Gastrocnemius medialis (tissue), 4 donors: ENCODE results near the gene RAB43. TPM values are rescaled to one million over a fixed set of nuclear protein-coding genes. Genes with fewer than 3 reads are reported as not detected.

Source experiments
- ATAC-seq, 2 donors: fragments of 150-250 bp; one replicate each; pipeline ENCODE4 v1.9.1; 2016
- DNase-seq, 2 donors: peaks; one replicate each; pipeline ENCODE4 v3.0.0-alpha.2; 2019
- H3K27ac ChIP-seq, 4 donors: fragments of 200-600 bp; sonication (generic); 1 replicate in 1 of 4; 2 replicates in 3 of 4; pipeline ENCODE4 v1.5.1; 2016 to 2018; ENCODE audit warnings: mild to moderate bottlenecking in 2 of 4, moderate library complexity in 1 of 4
- H3K27me3 ChIP-seq, 3 donors: fragments of 200-600 bp; sonication (generic) in 2 of 3; 1 replicate in 1 of 3; 2 replicates in 2 of 3; pipeline versions ENCODE4 v1.5.1 to v1.6.0; 2016 to 2019; ENCODE audit warnings: mild to moderate bottlenecking in 1 of 3, moderate library complexity in 1 of 3
- H3K36me3 ChIP-seq, 2 donors: fragments of 200-600 bp; sonication (generic) in 1 of 2; one replicate each; pipeline ENCODE4 v1.5.1; 2017 to 2018
- H3K4me1 ChIP-seq, 2 donors: fragments of 200-600 bp; sonication (generic) in 1 of 2; one replicate each; pipeline ENCODE4 v1.5.1; 2016 to 2017; ENCODE audit warnings: mild to moderate bottlenecking in 2 of 2
- H3K4me3 ChIP-seq, 4 donors: fragments of 200-600 bp; sonication (generic) in 3 of 4; 1 replicate in 1 of 4; 2 replicates in 3 of 4; pipeline ENCODE4 v1.5.1; 2016 to 2019; ENCODE audit warnings: mild to moderate bottlenecking in 2 of 4
- H3K9me3 ChIP-seq, 3 donors: fragments of 200-600 bp; sonication (generic) in 2 of 3; 1 replicate in 1 of 3; 2 replicates in 2 of 3; pipeline ENCODE4 v1.5.1; 2016 to 2019
- POLR2A ChIP-seq, 2 donors: fragments of 450-650 bp; IDR thresholded peaks; one replicate each; pipeline ENCODE4 v1.6.1; 2017; ENCODE audit warnings: antibody characterized with exemption in 2 of 2, mild to moderate bottlenecking in 2 of 2, moderate library complexity in 2 of 2
- in situ Hi-C, 4 donors: fragments of 200-750 bp; cut with MboI; loops; one replicate each; pipeline versions ENCODE4 v1.15.0 to v1.8.0; 2017; ENCODE audit warnings: low sequenced_read_pairs in 4 of 4
- intact Hi-C: fragments of 100-400 bp; cut with DNase I; formaldehyde crosslinking; loops from one replicate; pipeline ENCODE4 v1.15.1; 2023; ENCODE audit warnings: low total_unique reads
- total RNA-seq, 4 donors: library from RNA; depleted of rRNA; stranded (reverse); fragments of >200 nt; gene quantifications; one replicate each; pipeline versions ENCODE4 v1.1.0 to v1.2.3, GENCODE V29; 2016
- TF ChIP-seq, protein P1 (sequence below), 5 experiments: fragments of 450-650 bp in 3 of 5; fragments of 200-600 bp in 2 of 5; sonication (generic) in 2 of 5; IDR thresholded peaks in 4 of 5; conservative IDR thresholded peaks in 1 of 5; 1 replicate in 4 of 5; 2 replicates in 1 of 5; pipeline ENCODE4 v1.5.1; 2016 to 2019; ENCODE audit warnings: antibody characterized with exemption in 5 of 5, mild to moderate bottlenecking in 3 of 5, moderate library complexity in 3 of 5

Gene RAB43
- total RNA-seq, 4 donors from 2014 or later = 1.1 to 3.9 (median 2.5) TPM

DNA sequence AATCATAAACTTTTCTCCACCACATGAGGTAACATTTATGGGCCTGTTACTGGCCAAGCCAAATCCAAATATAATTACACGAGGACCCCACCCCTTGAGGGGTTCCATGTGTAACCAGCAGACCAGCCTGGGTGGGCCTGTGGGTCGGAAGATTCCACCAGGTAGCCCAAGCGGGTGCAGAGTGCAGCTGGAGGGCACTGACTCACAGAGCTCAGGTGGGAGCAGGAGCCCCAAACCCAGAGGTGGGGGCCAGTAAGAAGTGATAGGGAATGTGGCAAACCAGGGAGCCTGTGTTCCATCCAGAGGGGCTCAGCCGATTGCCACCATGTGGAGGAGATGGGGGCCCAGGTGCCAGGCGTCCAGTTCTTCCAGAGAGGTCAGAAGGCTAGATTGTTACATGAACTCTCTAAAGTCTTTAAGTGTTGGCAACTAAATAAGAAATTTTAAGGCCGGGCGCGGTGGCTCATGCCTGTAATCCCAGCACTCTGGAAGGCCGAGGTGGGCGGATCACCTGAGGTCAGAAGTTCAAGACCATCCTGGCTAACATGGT, 58.4 kb downstream of the RAB43 start:
- H3K27me3 ChIP-seq = peaks cover 0 to 2% (median 0%) of the 10 kb centered on the region in 3 donors
- H3K36me3 ChIP-seq = no peaks in the 10 kb centered on the region
- H3K4me1 ChIP-seq = no peaks in the 10 kb centered on the region
- intact Hi-C loops = no loop called here
- no peaks in the 10 kb centered on the region for H3K9me3 ChIP-seq
- no peak for ATAC-seq
- H3K27ac ChIP-seq = no peak overlapping the region
- in situ Hi-C loops = no loop called here
- TF ChIP-seq, protein P1, sequence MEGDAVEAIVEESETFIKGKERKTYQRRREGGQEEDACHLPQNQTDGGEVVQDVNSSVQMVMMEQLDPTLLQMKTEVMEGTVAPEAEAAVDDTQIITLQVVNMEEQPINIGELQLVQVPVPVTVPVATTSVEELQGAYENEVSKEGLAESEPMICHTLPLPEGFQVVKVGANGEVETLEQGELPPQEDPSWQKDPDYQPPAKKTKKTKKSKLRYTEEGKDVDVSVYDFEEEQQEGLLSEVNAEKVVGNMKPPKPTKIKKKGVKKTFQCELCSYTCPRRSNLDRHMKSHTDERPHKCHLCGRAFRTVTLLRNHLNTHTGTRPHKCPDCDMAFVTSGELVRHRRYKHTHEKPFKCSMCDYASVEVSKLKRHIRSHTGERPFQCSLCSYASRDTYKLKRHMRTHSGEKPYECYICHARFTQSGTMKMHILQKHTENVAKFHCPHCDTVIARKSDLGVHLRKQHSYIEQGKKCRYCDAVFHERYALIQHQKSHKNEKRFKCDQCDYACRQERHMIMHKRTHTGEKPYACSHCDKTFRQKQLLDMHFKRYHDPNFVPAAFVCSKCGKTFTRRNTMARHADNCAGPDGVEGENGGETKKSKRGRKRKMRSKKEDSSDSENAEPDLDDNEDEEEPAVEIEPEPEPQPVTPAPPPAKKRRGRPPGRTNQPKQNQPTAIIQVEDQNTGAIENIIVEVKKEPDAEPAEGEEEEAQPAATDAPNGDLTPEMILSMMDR (IDR thresholded peaks at IDR 0.05 in 4 of 5, conservative IDR thresholded peaks at IDR 0.05 in 1 of 5) = no peak
- TF ChIP-seq POLR2A (IDR thresholded peaks at IDR 0.05) = no peak
- H3K4me3 ChIP-seq = no peak overlapping the region
- no peak for DNase-seq

DNA sequence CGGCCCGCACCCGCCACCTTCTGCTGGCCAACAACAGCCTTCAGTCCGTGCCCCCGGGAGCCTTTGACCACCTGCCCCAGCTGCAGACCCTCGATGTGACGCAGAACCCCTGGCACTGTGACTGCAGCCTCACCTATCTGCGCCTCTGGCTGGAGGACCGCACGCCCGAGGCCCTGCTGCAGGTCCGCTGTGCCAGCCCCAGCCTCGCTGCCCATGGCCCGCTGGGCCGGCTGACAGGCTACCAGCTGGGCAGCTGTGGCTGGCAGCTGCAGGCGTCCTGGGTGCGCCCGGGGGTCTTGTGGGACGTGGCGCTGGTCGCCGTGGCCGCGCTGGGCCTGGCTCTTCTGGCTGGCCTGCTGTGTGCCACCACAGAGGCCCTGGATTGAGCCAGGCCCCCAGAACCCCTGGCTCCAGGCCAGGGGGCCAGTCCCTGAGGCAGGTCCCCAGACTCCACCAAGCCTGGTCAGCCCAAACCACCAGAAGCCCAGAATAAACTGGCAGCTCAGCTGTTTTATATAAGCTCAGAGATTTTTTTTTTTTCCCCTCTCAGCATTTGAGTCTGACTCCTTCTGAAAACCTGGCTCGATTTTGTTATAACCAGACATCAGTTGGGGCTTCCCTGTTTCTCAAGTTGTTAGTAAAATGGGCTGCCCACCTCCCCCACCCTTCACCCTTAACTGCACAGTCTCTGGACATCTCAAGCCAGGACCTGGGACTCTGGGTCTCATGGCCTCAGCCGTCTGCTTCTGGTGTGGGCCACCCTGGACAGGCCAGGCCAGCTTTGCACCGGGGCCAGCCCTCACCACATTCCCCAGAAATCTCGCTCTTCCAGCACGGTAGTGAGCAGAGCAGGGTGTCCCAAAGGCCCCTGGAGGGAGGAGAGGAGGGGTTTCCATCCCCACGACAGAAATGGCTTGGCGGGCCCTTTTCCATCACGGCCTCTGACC, 59.4 kb downstream of the RAB43 start:
- Histone ChIP-seq H3K36me3 (no peaks in the 10 kb centered on the region), H3K4me1 (no peaks in the 10 kb centered on the region), H3K9me3 (no peaks in the 10 kb centered on the region), H3K4me3 (no peak overlapping the region), H3K27me3 (no peaks in the 10 kb centered on the region), H3K27ac (no peak overlapping the region)
- ATAC-seq (no peak), DNase-seq (no peak)
- in situ Hi-C loops (no loop called here), intact Hi-C loops (no loop called here)
- TF ChIP-seq POLR2A (IDR thresholded peaks at IDR 0.05) = no peak
- TF ChIP-seq, protein P1 (IDR thresholded peaks at IDR 0.05 in 4 of 5, conservative IDR thresholded peaks at IDR 0.05 in 1 of 5) = no peak

DNA sequence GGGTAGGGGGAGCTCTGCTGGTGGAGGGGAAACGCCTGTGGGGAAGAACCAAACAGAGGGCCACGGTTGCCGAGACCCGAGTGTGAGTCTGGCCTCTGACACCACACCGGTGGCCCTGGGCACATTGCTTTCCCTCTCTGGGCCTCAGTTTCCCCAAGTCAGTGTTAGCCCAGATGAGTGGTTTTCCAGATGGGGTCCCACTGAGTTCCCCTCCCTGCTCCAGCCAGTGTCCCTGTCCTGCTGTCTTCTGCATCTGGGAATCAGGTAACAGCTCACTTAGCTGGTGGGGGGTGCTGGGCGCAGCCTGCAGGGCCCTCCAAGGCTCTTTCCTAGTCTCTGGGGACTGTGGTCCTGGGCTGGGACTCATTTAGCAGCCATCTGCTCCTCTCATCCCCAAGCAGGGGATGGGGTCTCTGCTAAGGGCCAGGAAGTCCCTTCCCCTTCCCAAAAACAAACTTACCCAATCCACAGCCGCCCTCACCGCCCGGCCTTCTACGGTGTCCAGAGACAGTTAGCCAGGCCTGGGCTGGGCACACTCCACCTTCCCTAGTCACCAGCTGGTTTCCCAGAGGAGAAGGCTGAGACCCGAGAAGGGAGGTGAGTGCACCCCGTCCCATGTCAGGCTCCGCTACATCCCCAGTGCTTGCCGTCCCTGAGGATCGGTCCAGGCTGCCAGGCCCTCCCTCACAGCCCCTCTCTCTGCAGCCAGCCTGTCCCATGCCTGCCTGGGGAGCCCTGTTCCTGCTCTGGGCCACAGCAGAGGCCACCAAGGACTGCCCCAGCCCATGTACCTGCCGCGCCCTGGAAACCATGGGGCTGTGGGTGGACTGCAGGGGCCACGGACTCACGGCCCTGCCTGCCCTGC, 60.3 kb downstream of the RAB43 start:
- Histone ChIP-seq H3K4me3 (no peak overlapping the region), H3K27ac (peak overlapping the region in 1 of 4 donors; percentile 54), H3K4me1 (no peaks in the 10 kb centered on the region), H3K9me3 (no peaks in the 10 kb centered on the region), H3K36me3 (no peaks in the 10 kb centered on the region), H3K27me3 (no peaks in the 10 kb centered on the region)
- no peak for DNase-seq
- intact Hi-C loops (no loop called here), in situ Hi-C loops (no loop called here)
- no peak for ATAC-seq
- no peak for TF ChIP-seq POLR2A (IDR thresholded peaks at IDR 0.05)
- TF ChIP-seq, protein P1 (IDR thresholded peaks at IDR 0.05 in 4 of 5, conservative IDR thresholded peaks at IDR 0.05 in 1 of 5) = no peak

DNA sequence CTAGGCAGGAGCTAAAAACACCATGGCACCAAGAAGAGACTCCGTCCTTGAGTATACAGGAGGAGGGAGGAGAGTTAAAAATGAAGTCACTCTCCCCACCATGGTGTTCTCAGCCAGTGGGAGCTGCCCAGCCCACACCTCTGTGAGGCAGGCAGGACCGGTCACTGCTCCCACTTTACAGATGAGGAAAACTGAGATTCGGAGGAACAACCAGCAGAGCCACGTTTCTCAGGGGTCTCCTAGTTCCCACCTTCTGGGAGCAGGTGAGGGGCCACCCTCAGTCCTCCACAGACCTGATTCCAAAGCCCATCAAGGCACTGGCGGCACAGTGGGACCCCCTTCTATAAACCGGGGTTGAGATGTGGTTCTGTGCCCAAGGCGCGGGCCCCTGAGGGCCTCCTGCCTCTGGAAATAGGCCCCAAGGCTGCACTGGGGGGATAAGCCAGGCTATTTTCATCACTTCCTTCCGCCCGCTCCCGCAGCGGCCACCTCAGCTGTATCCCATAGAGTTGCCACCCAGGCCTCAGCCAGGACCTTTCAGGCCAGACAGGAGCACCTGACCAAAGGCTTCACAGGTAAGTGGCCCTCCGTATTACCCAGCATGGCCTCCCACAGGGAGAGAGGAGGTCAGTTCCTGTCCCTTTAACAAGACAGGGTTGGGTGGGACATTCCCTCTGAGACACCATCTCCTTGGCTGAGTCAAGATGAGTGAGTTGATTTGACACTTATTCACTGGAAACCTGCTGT, 61.2 kb downstream of the RAB43 start, which contains the start of gene GP9:
GP9 (plus strand) TSS at position 504 of the 747 bp plus-strand sequence. CDS start 961 bp downstream, outside the sequence.
- Histone ChIP-seq H3K36me3 (no peaks in the 10 kb centered on the region), H3K27me3 (no peaks in the 10 kb centered on the region), H3K4me3 (no peak within 1 kb of the TSS), H3K4me1 (no peaks in the 10 kb centered on the region), H3K27ac (peak within 1 kb of the TSS in 3 of 4 donors; percentile 19 to 54 (median 38)), H3K9me3 (no peaks in the 10 kb centered on the region)
- ATAC-seq = no peak
- no peak for TF ChIP-seq POLR2A (IDR thresholded peaks at IDR 0.05)
- TF ChIP-seq, protein P1 (IDR thresholded peaks at IDR 0.05 in 4 of 5, conservative IDR thresholded peaks at IDR 0.05 in 1 of 5) = no peak
- in situ Hi-C loops = no loop called here
- intact Hi-C loops = no loop called here
- no peak for DNase-seq
